Lower lobe of right lung (tissue), 2 donors: Measurements from ENCODE around the gene OGFR. TPM values are rescaled to one million over a fixed set of nuclear protein-coding genes. Genes with fewer than 3 reads are reported as not detected.

ENCODE experiments used
- ATAC-seq, 2 donors: fragments of 200-7000 bp; cut with Tn5 transposase; one replicate each; pipeline ENCODE4 v1.9.1; 2020 to 2022; ENCODE audit warnings: mild to moderate bottlenecking in 2 of 2, moderate library complexity in 2 of 2
- DNase-seq: peaks from one replicate; pipeline ENCODE4 v3.0.0-alpha.2; 2020
- H3K27ac ChIP-seq: fragments of 200-600 bp; one replicate; pipeline ENCODE4 v1.8.0; 2022
- H3K27me3 ChIP-seq: fragments of 200-600 bp; one replicate; pipeline ENCODE4 v1.8.0; 2022; ENCODE audit warnings: low read depth
- H3K36me3 ChIP-seq: fragments of 200-600 bp; one replicate; pipeline ENCODE4 v1.8.0; 2022; ENCODE audit warnings: mild to moderate bottlenecking
- H3K4me1 ChIP-seq: fragments of 200-600 bp; one replicate; pipeline ENCODE4 v1.8.0; 2022
- H3K4me3 ChIP-seq: fragments of 200-600 bp; one replicate; pipeline ENCODE4 v1.8.0; 2022; ENCODE audit warnings: mild to moderate bottlenecking
- H3K9me3 ChIP-seq: fragments of 200-600 bp; one replicate; pipeline ENCODE4 v1.8.0; 2022
- CTCF ChIP-seq: fragments of 200-600 bp; IDR thresholded peaks from one replicate; pipeline ENCODE4 v1.8.0; 2022; ENCODE audit warnings: antibody characterized with exemption, mild to moderate bottlenecking
- intact Hi-C: fragments of 100-400 bp; cut with DNase I; formaldehyde crosslinking; loops from one replicate; pipeline ENCODE4 v1.11.0; 2022
- total RNA-seq: library from RNA; stranded (reverse); fragmentation: NEBNext Ultra II Directional; extraction: Animal tissue kit (Norgen Biotek cat#: 25700); gene quantifications from one replicate; pipeline ENCODE4 v1.2.1, GENCODE V29; 2021
- donor health status: DM: no; HTN: yes; CAD: no; lungs with severe emphysema.

The OGFR gene
- total RNA-seq, 1 donor from 2014 or later, result 69.4 TPM

- no peak for TF ChIP-seq CTCF
- Histone ChIP-seq H3K4me3 (no peak overlapping the region), H3K9me3 (no peaks in the 10 kb centered on the region), H3K36me3 (no peaks in the 10 kb centered on the region), H3K27ac (no peak overlapping the region), H3K27me3 (peaks cover 46% of the 10 kb centered on the region), H3K4me1 (no peaks in the 10 kb centered on the region)
- intact Hi-C loops, result no loop called here
- ATAC-seq, result no peak
- DNase-seq, result no peak
Observed at GRCh38 chr20:62766071-62766450, 38.6 kb upstream of the OGFR start.

DNA sequence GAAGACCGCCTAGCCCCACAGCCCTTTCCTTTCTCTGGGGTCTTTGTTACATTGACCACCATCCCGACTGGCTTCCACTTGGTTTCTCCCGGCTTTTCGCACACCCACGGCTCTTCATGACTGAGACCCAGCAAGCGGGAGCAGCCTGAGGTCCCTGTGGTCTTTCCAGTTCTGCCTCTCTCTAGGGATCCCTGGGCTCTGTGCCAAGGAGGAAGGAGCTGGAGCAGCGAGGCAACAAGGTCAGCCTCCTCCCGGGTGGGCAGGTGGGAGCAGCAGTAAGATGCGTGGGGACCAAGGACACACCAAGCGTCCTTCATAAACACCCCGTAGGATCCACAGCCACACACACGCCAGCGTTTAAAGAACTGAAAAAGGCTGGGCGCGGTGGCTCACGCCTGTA, 37.9 kb upstream of the OGFR start:
- Histone ChIP-seq H3K27ac (no peak overlapping the region), H3K27me3 (peaks cover 43% of the 10 kb centered on the region), H3K4me1 (no peaks in the 10 kb centered on the region), H3K9me3 (no peaks in the 10 kb centered on the region), H3K36me3 (no peaks in the 10 kb centered on the region), H3K4me3 (no peak overlapping the region)
- DNase-seq, result peak; percentile 43
- ATAC-seq, result no peak
- intact Hi-C loops, result no loop called here
- no peak for TF ChIP-seq CTCF

- TF ChIP-seq CTCF, result no peak
- intact Hi-C loops, result no loop called here
- no peak overlapping the region for H3K4me3 ChIP-seq
- no peaks in the 10 kb centered on the region for H3K9me3 ChIP-seq
- H3K36me3 ChIP-seq, result no peaks in the 10 kb centered on the region
- H3K27me3 ChIP-seq, result peaks cover 40% of the 10 kb centered on the region
- H3K4me1 ChIP-seq, result no peaks in the 10 kb centered on the region
- no peak for ATAC-seq
- DNase-seq, result peak; percentile 14
- H3K27ac ChIP-seq, result no peak overlapping the region
Observed at GRCh38 chr20:62768234-62768546, 36.4 kb upstream of the OGFR start.

DNA sequence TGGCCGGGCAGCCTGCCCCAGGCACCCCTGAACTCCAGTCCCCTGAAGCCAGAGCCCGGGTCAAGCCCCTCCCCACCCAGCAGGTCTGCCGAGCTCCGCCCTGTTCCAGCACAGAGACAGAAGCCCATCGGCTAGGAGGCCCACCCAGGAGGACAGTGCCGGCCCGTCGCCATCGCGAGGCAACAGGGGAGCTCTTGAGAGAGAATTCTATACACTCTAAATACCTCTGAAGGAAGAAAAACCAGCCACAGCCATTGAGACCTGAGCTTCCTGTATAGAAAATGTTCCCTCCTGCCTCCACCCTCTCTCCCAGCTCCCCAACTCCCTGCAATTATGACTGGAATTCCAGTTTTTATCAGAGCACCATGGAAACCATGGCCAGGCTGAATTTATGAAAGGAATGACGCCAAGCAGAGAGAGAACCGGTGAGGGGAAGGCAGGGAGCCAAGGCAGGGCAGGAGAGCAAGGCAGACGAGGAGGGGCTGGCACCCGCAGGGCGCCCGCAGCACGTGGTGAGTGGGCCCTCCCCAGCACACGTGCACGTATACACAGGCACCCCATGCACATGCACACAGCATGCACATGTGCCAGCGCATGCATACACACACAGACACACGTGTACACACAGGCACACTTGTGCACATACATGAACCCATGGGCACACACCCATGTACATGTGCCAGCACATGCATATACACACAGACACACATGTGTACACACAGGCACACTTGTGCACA, 35.9 kb upstream of the OGFR start:
- DNase-seq, result peak; percentile 46
- no peak for TF ChIP-seq CTCF
- Histone ChIP-seq H3K9me3 (no peaks in the 10 kb centered on the region), H3K27me3 (peaks cover 35% of the 10 kb centered on the region), H3K36me3 (no peaks in the 10 kb centered on the region), H3K4me1 (no peaks in the 10 kb centered on the region), H3K4me3 (no peak overlapping the region), H3K27ac (no peak overlapping the region)
- intact Hi-C loops, result no loop called here
- peak; percentile 33 to 54 for ATAC-seq

GRCh38 chr20:62769346-62770071, 35.1 kb upstream of the OGFR start:
- H3K27ac ChIP-seq, result no peak overlapping the region
- no peak for ATAC-seq
- no peaks in the 10 kb centered on the region for H3K4me1 ChIP-seq
- peaks cover 29% of the 10 kb centered on the region for H3K27me3 ChIP-seq
- peak; percentile 29 for DNase-seq
- no peaks in the 10 kb centered on the region for H3K36me3 ChIP-seq
- no peaks in the 10 kb centered on the region for H3K9me3 ChIP-seq
- intact Hi-C loops, result no loop called here
- no peak for TF ChIP-seq CTCF
- H3K4me3 ChIP-seq, result no peak overlapping the region
